ENCODE measurements around the gene BANF2. TPM values are rescaled to one million over a fixed set of nuclear protein-coding genes. Genes with fewer than 3 reads are reported as not detected.

The BANF2 gene
- total and polyA plus RNA-seq, 2 experiments from 2014 or later: not detected

- no peak for DNase-seq (ENCODE audit: low spot score)
- Histone ChIP-seq H3K9me2 (replicated peaks; ENCODE audit: insufficient read depth) (no peaks in the 10 kb centered on the region), H3K36me3 (replicated peaks; ENCODE audit: insufficient read depth, low read depth) (no peaks in the 10 kb centered on the region), H2AFZ (no peak overlapping the region), H3K4me1 (ENCODE audit: insufficient read depth) (peaks cover 49% of the 10 kb centered on the region), H3K79me2 (peaks cover 78% of the 10 kb centered on the region), H4K20me1 (ENCODE audit: insufficient read depth, poor library complexity, severe bottlenecking) (peaks cover 77% of the 10 kb centered on the region), H3K4me2 (peak overlapping the region; percentile 82), H3K27ac (peak overlapping the region; percentile 99), H3K9me3 (ENCODE audit: low read depth) (no peaks in the 10 kb centered on the region), H3K4me3 (no peak overlapping the region), H3K27me3 (no peaks in the 10 kb centered on the region)
- WGBS (ENCODE audit: low lambda C conversion rate, missing lambda C conversion rate): 71% methylated on average over 2 of the region's 2 CpGs
- TF ChIP-seq CTCF (IDR thresholded peaks at IDR 0.05; ENCODE audit: poor library complexity) (no peak), EZH2 (IDR thresholded peaks at IDR 0.05; ENCODE audit: borderline replicate concordance) (no peak), EZH2phosphoT487 (IDR thresholded peaks at IDR 0.05; ENCODE audit: low read depth, severe bottlenecking, unreplicated experiment) (no peak)
Measured at GRCh38 chr20:17678295-17678694, 21.5 kb upstream of the BANF2 start.

- Histone ChIP-seq H3K4me1 (ENCODE audit: insufficient read depth) (peaks cover 55% of the 10 kb centered on the region), H3K9me2 (replicated peaks; ENCODE audit: insufficient read depth) (no peaks in the 10 kb centered on the region), H3K36me3 (replicated peaks; ENCODE audit: insufficient read depth, low read depth) (no peaks in the 10 kb centered on the region), H3K27ac (peak overlapping the region; percentile 99), H3K4me2 (peak overlapping the region; percentile 82), H4K20me1 (ENCODE audit: insufficient read depth, poor library complexity, severe bottlenecking) (peaks cover 71% of the 10 kb centered on the region), H2AFZ (no peak overlapping the region), H3K4me3 (no peak overlapping the region), H3K9me3 (ENCODE audit: low read depth) (no peaks in the 10 kb centered on the region), H3K27me3 (no peaks in the 10 kb centered on the region), H3K79me2 (peaks cover 72% of the 10 kb centered on the region)
- no peak for TF ChIP-seq EZH2phosphoT487 (IDR thresholded peaks at IDR 0.05; ENCODE audit: low read depth, severe bottlenecking, unreplicated experiment)
- TF ChIP-seq EZH2 (IDR thresholded peaks at IDR 0.05; ENCODE audit: borderline replicate concordance): no peak
- no peak for TF ChIP-seq CTCF (IDR thresholded peaks at IDR 0.05; ENCODE audit: poor library complexity)
- no peak for DNase-seq (ENCODE audit: low spot score)
- 83% methylated on average over 3 of the region's 3 CpGs for WGBS (ENCODE audit: low lambda C conversion rate, missing lambda C conversion rate)
Measured at GRCh38 chr20:17678886-17679285, 20.9 kb upstream of the BANF2 start.

GRCh38 chr20:17679941-17680835, 19.6 kb upstream of the BANF2 start:
- Histone ChIP-seq H4K20me1 (ENCODE audit: insufficient read depth, poor library complexity, severe bottlenecking) (peaks cover 58% of the 10 kb centered on the region), H3K36me3 (replicated peaks; ENCODE audit: insufficient read depth, low read depth) (no peaks in the 10 kb centered on the region), H3K79me2 (peaks cover 59% of the 10 kb centered on the region), H3K27me3 (no peaks in the 10 kb centered on the region), H3K4me2 (peak overlapping the region; percentile 82), H3K27ac (peak overlapping the region; percentile 99), H3K9me2 (replicated peaks; ENCODE audit: insufficient read depth) (no peaks in the 10 kb centered on the region), H3K4me3 (peak overlapping the region; percentile 88), H2AFZ (no peak overlapping the region), H3K9me3 (ENCODE audit: low read depth) (no peaks in the 10 kb centered on the region), H3K4me1 (ENCODE audit: insufficient read depth) (peaks cover 58% of the 10 kb centered on the region)
- 10% methylated on average over 27 of the region's 27 CpGs for WGBS (ENCODE audit: low lambda C conversion rate, missing lambda C conversion rate)
- TF ChIP-seq EZH2 (IDR thresholded peaks at IDR 0.05; ENCODE audit: borderline replicate concordance): no peak
- TF ChIP-seq CTCF (IDR thresholded peaks at IDR 0.05; ENCODE audit: poor library complexity): no peak
- TF ChIP-seq EZH2phosphoT487 (IDR thresholded peaks at IDR 0.05; ENCODE audit: low read depth, severe bottlenecking, unreplicated experiment): no peak
- DNase-seq (ENCODE audit: low spot score): peak; percentile 78

Data from hepatocyte (in vitro differentiated cells).